ENCODE data around the gene CDH1. TPM values are rescaled to one million over a fixed set of nuclear protein-coding genes. Genes with fewer than 3 reads are reported as not detected.

CDH1 gene
- polyA plus RNA-seq, 3 donors = 0.05 to 0.13 TPM; not detected in 1

- H3K79me2 ChIP-seq (ENCODE audit: insufficient read depth, low read length) = no peaks in the 10 kb centered on the region
- no peak for DNase-seq
- no peak overlapping the region for H3K9ac ChIP-seq (ENCODE audit: insufficient read depth, low read length, poor library complexity, severe bottlenecking)
- H3K27ac Mint-ChIP-seq = peak overlapping the region in 1 of 7 donors; percentile 48
- peaks cover 2% of the 10 kb centered on the region for H3K4me1 Mint-ChIP-seq
- H4K20me1 ChIP-seq (ENCODE audit: insufficient read depth, low read length) = no peaks in the 10 kb centered on the region
- peaks cover 8 to 22% of the 10 kb centered on the region in 2 donors for H3K27me3 ChIP-seq (ENCODE audit: control insufficient read depth in 2 of 2, insufficient read depth in 2 of 2, low read length in 2 of 2)
- H3K4me3 Mint-ChIP-seq = no peak overlapping the region
- H3K4me3 ChIP-seq (replicated peaks in 1 of 3; ENCODE audit: low read depth in 2 of 3, low read length in 3 of 3) = no peak overlapping the region
- H3K9me3 Mint-ChIP-seq = peaks cover 0 to 4% (median 3%) of the 10 kb centered on the region in 7 donors
- no peaks in the 10 kb centered on the region for H3K36me3 ChIP-seq (replicated peaks in 1 of 2; ENCODE audit: control insufficient read depth in 1 of 2, insufficient read depth in 2 of 2, low read length in 2 of 2)
- H3K4me2 ChIP-seq (replicated peaks; ENCODE audit: extremely low read depth, low read length, poor library complexity, severe bottlenecking) = no peak overlapping the region
- no CpG with 5 or more reads among the region's 3 CpGs for WGBS (ENCODE audit: insufficient coverage)
- no peaks in the 10 kb centered on the region for H3K4me1 ChIP-seq (ENCODE audit: control insufficient read depth in 1 of 2, insufficient read depth in 2 of 2, low read length in 2 of 2)
- H3K27me3 Mint-ChIP-seq (ENCODE audit: low read depth in 3 of 3) = peaks cover 25 to 44% (median 44%) of the 10 kb centered on the region in 3 donors
- peaks cover 0 to under 1% of the 10 kb centered on the region in 2 donors for H3K36me3 Mint-ChIP-seq
- intact Hi-C loops (cut with micrococcal nuclease) = no loop called here
- H3K9me3 ChIP-seq (replicated peaks in 1 of 2; ENCODE audit: control insufficient read depth in 1 of 2, insufficient read depth in 1 of 2, low read length in 2 of 2) = no peaks in the 10 kb centered on the region
- no peak overlapping the region for H2AFZ ChIP-seq (ENCODE audit: insufficient read depth, low read depth, low read length, poor library complexity, severe bottlenecking)
- H3K27ac ChIP-seq (ENCODE audit: low read depth in 1 of 2, low read length in 2 of 2) = no peak overlapping the region
- TF ChIP-seq CTCF (IDR thresholded peaks at IDR 0.05) = no peak
Observed at GRCh38 chr16:68731637-68732036, 5.5 kb upstream of the CDH1 start.

GRCh38 chr16:68732042-68732680 is 4.9 kb upstream of the CDH1 start:
- 82% methylated on average over 5 of the region's 8 CpGs for WGBS (ENCODE audit: insufficient coverage)
- intact Hi-C loops (cut with micrococcal nuclease) = no loop called here
- peaks cover 2 to 3% of the 10 kb centered on the region in 2 donors for H3K4me1 ChIP-seq (ENCODE audit: control insufficient read depth in 1 of 2, insufficient read depth in 2 of 2, low read length in 2 of 2)
- no peak overlapping the region for H3K27ac ChIP-seq (ENCODE audit: low read depth in 1 of 2, low read length in 2 of 2)
- Mint-ChIP-seq H3K4me3 (no peak overlapping the region), H3K36me3 (peaks cover 2 to 3% of the 10 kb centered on the region in 2 donors), H3K4me1 (peaks cover 4% of the 10 kb centered on the region), H3K27me3 (ENCODE audit: low read depth in 3 of 3) (peaks cover 29 to 49% (median 47%) of the 10 kb centered on the region in 3 donors), H3K27ac (no peak overlapping the region), H3K9me3 (peaks cover 0 to 8% (median 5%) of the 10 kb centered on the region in 7 donors)
- no peaks in the 10 kb centered on the region for H3K79me2 ChIP-seq (ENCODE audit: insufficient read depth, low read length)
- no peaks in the 10 kb centered on the region for H4K20me1 ChIP-seq (ENCODE audit: insufficient read depth, low read length)
- no peak overlapping the region for H2AFZ ChIP-seq (ENCODE audit: insufficient read depth, low read depth, low read length, poor library complexity, severe bottlenecking)
- no peak overlapping the region for H3K4me3 ChIP-seq (replicated peaks in 1 of 3; ENCODE audit: low read depth in 2 of 3, low read length in 3 of 3)
- TF ChIP-seq CTCF (IDR thresholded peaks at IDR 0.05) = no peak
- H3K9ac ChIP-seq (ENCODE audit: insufficient read depth, low read length, poor library complexity, severe bottlenecking) = no peak overlapping the region
- H3K27me3 ChIP-seq (ENCODE audit: control insufficient read depth in 2 of 2, insufficient read depth in 2 of 2, low read length in 2 of 2) = peaks cover 11 to 27% of the 10 kb centered on the region in 2 donors
- DNase-seq = no peak
- no peaks in the 10 kb centered on the region for H3K36me3 ChIP-seq (replicated peaks in 1 of 2; ENCODE audit: control insufficient read depth in 1 of 2, insufficient read depth in 2 of 2, low read length in 2 of 2)
- H3K4me2 ChIP-seq (replicated peaks; ENCODE audit: extremely low read depth, low read length, poor library complexity, severe bottlenecking) = no peak overlapping the region
- peaks cover 0 to 3% of the 10 kb centered on the region in 2 donors for H3K9me3 ChIP-seq (replicated peaks in 1 of 2; ENCODE audit: control insufficient read depth in 1 of 2, insufficient read depth in 1 of 2, low read length in 2 of 2)
